ENCODE data around the gene UAP1.

UAP1 gene

DNA sequence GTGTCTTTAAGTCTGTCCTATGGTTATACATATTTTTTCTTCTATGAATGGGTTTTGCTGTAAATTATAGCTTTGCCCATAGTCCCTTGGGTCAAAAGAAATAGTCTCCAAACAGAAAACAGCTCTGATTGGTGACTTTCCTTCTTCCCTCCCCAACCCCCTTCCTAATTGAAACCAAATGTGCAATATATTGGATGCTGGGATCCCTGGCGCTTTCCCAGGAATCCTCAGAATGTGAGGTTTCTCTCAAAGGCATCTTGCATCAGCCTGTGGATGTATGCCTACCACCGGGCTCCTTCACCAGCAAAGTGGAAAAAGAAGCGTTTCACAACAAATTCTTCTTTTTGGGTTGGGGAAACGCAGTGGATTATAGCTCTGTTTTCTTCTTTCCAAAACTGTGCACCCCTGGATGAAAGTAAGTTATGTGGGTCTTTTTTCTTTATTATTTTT, 70.7 kb downstream of the UAP1 start, which contains the start of gene DDR2:
DDR2 (plus strand) TSS at position 248 of the 450 bp plus-strand sequence. CDS start 86,600 bp downstream, outside the sequence.
- TF ChIP-seq EZH2 (IDR thresholded peaks at IDR 0.05; ENCODE audit: borderline replicate concordance, low read depth, low read length, severe bottlenecking): no peak
- TF ChIP-seq, protein P1, sequence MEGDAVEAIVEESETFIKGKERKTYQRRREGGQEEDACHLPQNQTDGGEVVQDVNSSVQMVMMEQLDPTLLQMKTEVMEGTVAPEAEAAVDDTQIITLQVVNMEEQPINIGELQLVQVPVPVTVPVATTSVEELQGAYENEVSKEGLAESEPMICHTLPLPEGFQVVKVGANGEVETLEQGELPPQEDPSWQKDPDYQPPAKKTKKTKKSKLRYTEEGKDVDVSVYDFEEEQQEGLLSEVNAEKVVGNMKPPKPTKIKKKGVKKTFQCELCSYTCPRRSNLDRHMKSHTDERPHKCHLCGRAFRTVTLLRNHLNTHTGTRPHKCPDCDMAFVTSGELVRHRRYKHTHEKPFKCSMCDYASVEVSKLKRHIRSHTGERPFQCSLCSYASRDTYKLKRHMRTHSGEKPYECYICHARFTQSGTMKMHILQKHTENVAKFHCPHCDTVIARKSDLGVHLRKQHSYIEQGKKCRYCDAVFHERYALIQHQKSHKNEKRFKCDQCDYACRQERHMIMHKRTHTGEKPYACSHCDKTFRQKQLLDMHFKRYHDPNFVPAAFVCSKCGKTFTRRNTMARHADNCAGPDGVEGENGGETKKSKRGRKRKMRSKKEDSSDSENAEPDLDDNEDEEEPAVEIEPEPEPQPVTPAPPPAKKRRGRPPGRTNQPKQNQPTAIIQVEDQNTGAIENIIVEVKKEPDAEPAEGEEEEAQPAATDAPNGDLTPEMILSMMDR (IDR thresholded peaks at IDR 0.05; ENCODE audit: borderline replicate concordance, extremely low read depth, low read length, poor library complexity, severe bottlenecking): no peak
- Histone ChIP-seq H3K27me3 (ENCODE audit: insufficient read depth, low read length, poor library complexity) (peaks cover 10% of the 10 kb centered on the region), H3K4me3 (ENCODE audit: low read depth in 1 of 2, low read length in 2 of 2) (no peak within 1 kb of the TSS), H4K20me1 (ENCODE audit: insufficient read depth, low read length) (no peaks in the 10 kb centered on the region), H3K36me3 (ENCODE audit: insufficient read depth, low read length) (no peaks in the 10 kb centered on the region), H3K9ac (ENCODE audit: low read depth, low read length) (no peak within 1 kb of the TSS), H3K4me2 (ENCODE audit: insufficient read depth, low read length) (no peak within 1 kb of the TSS), H3K79me2 (ENCODE audit: insufficient read depth, low read length) (no peaks in the 10 kb centered on the region), H3K9me3 (ENCODE audit: insufficient read depth, low read length, severe bottlenecking) (no peaks in the 10 kb centered on the region), H3K27ac (ENCODE audit: low read length) (no peak within 1 kb of the TSS), H2AFZ (ENCODE audit: low read depth, low read length) (no peak within 1 kb of the TSS), H3K4me1 (ENCODE audit: insufficient read depth, low read length) (no peaks in the 10 kb centered on the region)
- ATAC-seq (ENCODE audit: insufficient read depth, low read depth): no peak
- DNase-seq: no peak

DNA sequence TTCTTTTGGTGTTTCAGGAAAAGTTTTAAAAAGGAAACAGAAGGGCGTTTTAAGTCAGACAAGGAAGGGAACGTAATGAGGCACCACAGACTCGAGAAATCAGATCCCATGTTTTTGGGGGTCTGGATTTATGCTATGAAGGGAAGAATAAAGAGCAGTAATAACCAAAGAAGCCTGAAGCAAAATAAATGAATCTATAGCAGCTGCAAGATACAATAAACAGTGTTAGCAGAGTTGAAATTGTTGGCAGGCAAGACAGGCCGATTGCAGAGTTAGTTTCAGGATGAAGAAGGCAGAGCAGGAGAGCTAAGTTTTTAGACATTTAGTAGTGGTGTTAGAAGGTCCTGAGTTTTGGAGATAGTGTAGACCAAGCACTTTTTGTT, 71.2 kb downstream of the UAP1 start:
- no peak overlapping the region for H2AFZ ChIP-seq (ENCODE audit: low read depth, low read length)
- no peaks in the 10 kb centered on the region for H3K36me3 ChIP-seq (ENCODE audit: insufficient read depth, low read length)
- no peaks in the 10 kb centered on the region for H3K9me3 ChIP-seq (ENCODE audit: insufficient read depth, low read length, severe bottlenecking)
- no peak overlapping the region for H3K9ac ChIP-seq (ENCODE audit: low read depth, low read length)
- TF ChIP-seq, protein P1 (IDR thresholded peaks at IDR 0.05; ENCODE audit: borderline replicate concordance, extremely low read depth, low read length, poor library complexity, severe bottlenecking): no peak
- TF ChIP-seq EZH2 (IDR thresholded peaks at IDR 0.05; ENCODE audit: borderline replicate concordance, low read depth, low read length, severe bottlenecking): no peak
- DNase-seq (no peak), ATAC-seq (ENCODE audit: insufficient read depth, low read depth) (no peak)
- no peak overlapping the region for H3K4me2 ChIP-seq (ENCODE audit: insufficient read depth, low read length)
- no peak overlapping the region for H3K27ac ChIP-seq (ENCODE audit: low read length)
- no peaks in the 10 kb centered on the region for H3K79me2 ChIP-seq (ENCODE audit: insufficient read depth, low read length)
- H3K4me1 ChIP-seq (ENCODE audit: insufficient read depth, low read length): no peaks in the 10 kb centered on the region
- no peak overlapping the region for H3K4me3 ChIP-seq (ENCODE audit: low read depth in 1 of 2, low read length in 2 of 2)
- H3K27me3 ChIP-seq (ENCODE audit: insufficient read depth, low read length, poor library complexity): peaks cover 10% of the 10 kb centered on the region
- no peaks in the 10 kb centered on the region for H4K20me1 ChIP-seq (ENCODE audit: insufficient read depth, low read length)

DNA sequence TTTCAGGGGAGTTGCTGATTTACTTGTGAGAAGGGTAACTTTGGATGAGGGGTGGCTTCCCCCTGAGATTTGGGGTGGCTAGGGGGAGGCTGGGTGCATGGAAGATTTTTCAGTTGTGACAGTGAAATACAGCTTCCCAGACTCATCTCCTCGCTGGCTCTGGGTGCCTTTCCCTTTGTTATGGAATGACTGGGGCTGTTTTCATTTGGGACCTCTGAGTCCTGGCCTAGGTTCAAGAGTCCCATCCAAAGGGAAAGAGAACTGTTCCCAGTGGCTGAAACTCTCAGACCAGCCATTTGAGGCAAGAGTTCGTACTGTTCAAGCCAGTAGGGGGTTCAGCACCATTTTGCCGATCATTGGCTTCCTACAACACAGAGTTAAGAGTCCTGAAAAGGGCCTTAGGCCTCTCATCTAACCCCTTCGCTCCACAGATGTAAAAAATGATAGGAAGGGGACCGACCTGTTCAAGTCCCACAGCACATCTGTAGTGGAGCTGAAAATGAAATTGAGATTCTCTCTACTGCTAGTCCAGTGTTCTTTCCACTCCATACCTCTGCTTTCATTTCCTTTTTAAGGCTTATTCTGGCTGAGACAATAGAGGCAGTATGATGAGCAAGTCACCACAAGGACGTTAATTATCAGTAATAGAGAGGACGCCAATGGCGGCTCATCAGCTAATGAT, 71.7 kb downstream of the UAP1 start:
- TF ChIP-seq, protein P1 (IDR thresholded peaks at IDR 0.05; ENCODE audit: borderline replicate concordance, extremely low read depth, low read length, poor library complexity, severe bottlenecking): no peak
- TF ChIP-seq EZH2 (IDR thresholded peaks at IDR 0.05; ENCODE audit: borderline replicate concordance, low read depth, low read length, severe bottlenecking): no peak
- H4K20me1 ChIP-seq (ENCODE audit: insufficient read depth, low read length): no peaks in the 10 kb centered on the region
- H2AFZ ChIP-seq (ENCODE audit: low read depth, low read length): no peak overlapping the region
- no peaks in the 10 kb centered on the region for H3K4me1 ChIP-seq (ENCODE audit: insufficient read depth, low read length)
- DNase-seq: no peak
- peaks cover 10% of the 10 kb centered on the region for H3K27me3 ChIP-seq (ENCODE audit: insufficient read depth, low read length, poor library complexity)
- no peaks in the 10 kb centered on the region for H3K79me2 ChIP-seq (ENCODE audit: insufficient read depth, low read length)
- no peak overlapping the region for H3K4me3 ChIP-seq (ENCODE audit: low read depth in 1 of 2, low read length in 2 of 2)
- H3K27ac ChIP-seq (ENCODE audit: low read length): no peak overlapping the region
- no peak for ATAC-seq (ENCODE audit: insufficient read depth, low read depth)
- no peak overlapping the region for H3K4me2 ChIP-seq (ENCODE audit: insufficient read depth, low read length)
- H3K9me3 ChIP-seq (ENCODE audit: insufficient read depth, low read length, severe bottlenecking): no peaks in the 10 kb centered on the region
- H3K9ac ChIP-seq (ENCODE audit: low read depth, low read length): no peak overlapping the region
- H3K36me3 ChIP-seq (ENCODE audit: insufficient read depth, low read length): no peaks in the 10 kb centered on the region

All from DND-41 (cell line).